ENCODE measurements around the gene VSIG10L.

Gene VSIG10L

DNA sequence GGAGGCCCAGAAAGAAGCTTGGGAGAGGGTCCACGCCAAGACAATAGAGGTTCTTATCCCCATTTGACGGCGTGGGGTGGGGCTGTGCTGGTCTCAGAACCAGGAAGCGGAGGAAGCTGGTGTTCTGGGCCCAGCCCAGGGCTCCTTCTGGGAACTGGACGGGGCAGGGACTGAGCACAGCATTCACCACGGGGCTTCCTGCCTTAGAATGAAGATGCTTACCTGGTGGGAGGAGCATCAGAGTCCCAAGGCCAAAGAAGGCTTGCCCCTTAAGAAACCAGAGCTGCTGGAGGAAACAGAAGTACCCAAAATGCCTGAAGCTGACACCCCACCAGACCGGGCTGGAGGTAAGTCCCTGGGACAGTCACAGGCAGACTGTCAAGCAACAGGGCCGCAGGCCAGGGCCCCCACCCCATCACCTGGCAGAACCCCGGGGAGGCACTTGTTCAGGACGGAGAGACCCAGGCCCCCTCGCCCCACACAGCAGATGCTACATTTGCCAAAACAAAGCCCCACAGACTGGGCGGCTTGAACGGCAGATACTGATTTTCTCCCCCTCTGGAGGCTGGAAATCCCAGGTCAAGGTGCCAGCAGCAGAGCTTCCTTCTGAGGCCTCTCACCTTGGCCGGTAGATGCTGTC, 48.2 kb downstream of the VSIG10L start:
- Histone ChIP-seq H3K27ac (no peak overlapping the region), H3K4me3 (no peak overlapping the region)

DNA sequence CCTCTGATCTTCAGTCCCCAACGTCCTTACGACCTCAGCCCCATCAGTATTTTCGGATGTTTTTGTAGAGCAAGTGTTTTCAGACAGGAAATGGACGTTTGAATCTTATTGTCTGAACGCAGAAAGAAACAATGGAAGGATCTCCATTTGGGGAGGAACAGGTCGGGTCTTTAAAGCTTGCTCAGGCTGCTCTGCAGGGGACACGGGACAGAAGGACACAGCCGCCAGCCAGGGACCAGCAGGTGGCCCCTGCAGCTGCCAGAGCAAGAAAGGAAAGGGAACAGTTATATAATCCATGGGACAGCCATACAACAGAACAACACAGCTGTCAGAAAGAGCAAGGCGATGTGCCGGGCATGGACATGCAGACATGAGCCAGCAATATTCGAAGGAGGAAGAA, 49.0 kb downstream of the VSIG10L start:
- Histone ChIP-seq H3K4me3 (no peak overlapping the region), H3K27ac (no peak overlapping the region)

DNA sequence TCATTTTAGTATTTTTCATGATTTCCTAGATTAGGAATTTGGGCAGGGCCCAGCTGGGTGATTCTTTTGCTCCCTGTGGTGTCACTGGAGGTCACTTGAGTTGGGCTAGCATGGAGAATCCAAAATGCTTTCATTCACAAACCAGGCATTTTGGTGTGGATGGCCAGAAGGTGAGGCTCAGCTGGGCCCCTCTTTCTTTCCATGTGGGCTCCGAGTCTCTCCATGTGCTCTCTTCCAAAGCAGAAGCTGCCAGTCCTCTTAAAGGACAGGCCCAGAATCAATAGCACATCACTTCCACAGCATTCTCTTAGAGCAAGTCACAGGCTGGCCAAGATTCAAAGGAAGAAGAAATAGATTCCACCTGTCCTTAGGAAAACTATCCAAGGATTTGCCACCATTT, 52.3 kb downstream of the VSIG10L start:
- Histone ChIP-seq H3K27ac (no peak overlapping the region), H3K4me3 (no peak overlapping the region)

DNA sequence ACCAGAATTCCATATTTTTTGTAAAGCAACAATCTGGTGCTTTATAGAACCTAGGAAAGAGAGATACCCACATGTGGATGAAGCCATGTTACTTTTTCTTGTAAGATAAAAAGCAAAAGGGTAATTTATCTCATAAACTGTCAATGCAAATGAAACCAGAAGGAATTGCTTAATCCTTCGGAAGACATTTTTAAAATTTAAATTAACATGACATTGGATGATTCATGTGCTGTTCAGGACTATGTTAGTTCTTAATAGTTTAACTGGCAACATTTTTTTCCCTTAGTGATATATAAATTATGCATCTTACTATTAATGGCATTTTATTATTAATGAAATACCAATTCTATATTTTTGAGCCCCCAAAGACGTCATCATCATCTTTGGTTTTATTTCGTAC, 56.3 kb downstream of the VSIG10L start:
- H3K27ac ChIP-seq = no peak overlapping the region
- no peak overlapping the region for H3K4me3 ChIP-seq

DNA sequence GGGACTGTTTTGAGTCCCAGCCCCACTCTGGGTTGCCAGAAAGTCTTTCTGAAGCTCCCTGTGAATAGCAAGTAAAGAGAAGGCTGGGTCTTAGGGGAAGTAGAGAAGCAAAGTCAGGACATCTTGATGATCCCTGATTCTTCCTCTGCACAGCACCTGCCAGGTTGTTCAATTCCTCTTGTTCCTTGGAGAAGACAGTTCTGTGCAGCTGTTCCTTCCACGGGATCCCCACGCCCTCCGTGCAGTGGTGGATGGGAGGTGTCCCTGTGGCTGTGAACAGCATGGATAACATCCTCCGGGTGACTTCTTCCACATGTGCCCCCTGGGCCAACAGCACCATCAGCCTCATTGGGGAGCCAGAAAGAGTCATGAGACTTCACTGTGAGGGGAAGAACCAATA, 59.6 kb downstream of the VSIG10L start:
- no peak overlapping the region for H3K27ac ChIP-seq
- no peak overlapping the region for H3K4me3 ChIP-seq

Data from skin epidermis (tissue), 12 donors.